NB4 (cell line): ENCODE data around the gene PLA2G4A.

Source experiments
- CTCF ChIP-seq: IDR thresholded peaks from one replicate; pipeline ENCODE4 v1.5.1; 2012; ENCODE audit warnings: low read depth, low read length
- MAX ChIP-seq: IDR thresholded peaks from 2 replicates; pipeline ENCODE4 v1.6.1; 2011; ENCODE audit warnings: low read depth, low read length
- POLR2A ChIP-seq: IDR thresholded peaks from 2 replicates; pipeline ENCODE4 v1.6.1; 2011; ENCODE audit warnings: mild to moderate bottlenecking; ENCODE audit not compliant: insufficient read length; ENCODE audit errors: extremely low read depth

DNA sequence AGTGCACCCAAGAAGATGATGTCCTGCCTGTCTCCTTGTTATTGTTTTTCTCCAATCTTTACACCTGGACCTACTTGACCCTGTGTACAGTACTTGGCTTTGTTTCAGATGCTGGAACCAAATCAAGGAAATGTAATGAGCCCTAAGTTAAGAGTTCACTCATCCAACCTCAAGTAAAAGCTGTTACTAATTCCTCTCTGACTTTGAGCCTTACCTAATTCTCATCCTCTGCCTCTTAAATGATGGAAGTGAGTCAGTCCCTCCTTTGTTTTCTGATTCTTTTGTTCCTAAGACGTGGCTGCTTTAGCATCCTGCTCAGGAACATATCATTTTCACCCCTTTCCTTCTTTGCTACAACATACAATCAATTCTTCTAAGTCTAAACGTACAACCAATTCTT, 15.3 kb upstream of the PLA2G4A start:
- TF ChIP-seq CTCF (no peak), MAX (no peak), POLR2A (no peak)
